HCT116 (cell line): Measurements from ENCODE around the gene LDAH. TPM values are rescaled to one million over a fixed set of nuclear protein-coding genes. Genes with fewer than 3 reads are reported as not detected.

Experiments used
- ATAC-seq: fragments of 200-7000 bp; cut with Tn5 transposase; 2 replicates; pipeline ENCODE4 v1.9.1; 2020; ENCODE audit warnings: mild to moderate bottlenecking, moderate library complexity
- BruUV-seq: library from RNA; stranded (reverse); fragments of 400-500 nt; replicated peaks from 2 replicates; lab custom pipeline; 2021; lab: Mats Ljungman, UMichigan
- CTCF ChIA-PET: fragments of 300-600 bp; sonication (Branson Sonifier 250); formaldehyde crosslinking; loops from one replicate; lab custom pipeline; 2021; ENCODE audit warnings: antibody characterized with exemption; lab: Charles Lee
- POLR2A ChIA-PET: fragments of 300-600, 350-600 bp; sonication (Branson Sonifier 250); formaldehyde crosslinking; loops from one replicate; lab custom pipeline; 2021; ENCODE audit warnings: antibody characterized with exemption; lab: Charles Lee
- RAD21 ChIA-PET, 2 experiments: fragments of 300-600 bp; sonication (Branson Sonifier 250); formaldehyde crosslinking; loops; one replicate each; lab custom pipeline; 2023; ENCODE audit warnings: low total read pairs in 2 of 2; ENCODE audit not compliant: uncharacterized antibody in 2 of 2, unreplicated experiment in 2 of 2, low non-redundant PET in 1 of 2; lab: Charles Lee
- DNase-seq: peaks from one replicate; pipeline ENCODE4 v3.0.0-alpha.2; 2010; ENCODE audit warnings: low read depth, low spot score
- H2AFZ ChIP-seq: fragments of 200-600 bp; shearing (Covaris generic), sonication (generic); 2 replicates; pipeline ENCODE4 v1.6.1; 2017; ENCODE audit warnings: low read depth, mixed run types, mixed read lengths, antibody characterized with exemption, low read length; ENCODE audit not compliant: poor library complexity, severe bottlenecking
- H3K27ac ChIP-seq: 2 replicates; pipeline ENCODE4 v1.5.1; 2012; ENCODE audit warnings: low read depth, low read length
- H3K27me3 ChIP-seq: fragments of 200-600 bp; sonication (generic); 2 replicates; pipeline ENCODE4 v1.6.1; 2016; ENCODE audit warnings: mixed run types, low read length, mixed read lengths; ENCODE audit not compliant: insufficient read depth
- H3K36me3 ChIP-seq, 2 experiments: fragments of 200-500 bp in 1 of 2; fragments of 200-600 bp in 1 of 2; sonication (Bioruptor generic) in 1 of 2; sonication (generic) in 1 of 2; 2 replicates each; pipeline versions ENCODE4 v1.5.1 to v1.6.1; 2014 to 2016; ENCODE audit warnings: low read length in 2 of 2, inconsistent platforms in 1 of 2, mixed read lengths in 1 of 2, mixed run types in 1 of 2; ENCODE audit not compliant: insufficient read depth in 2 of 2, control insufficient read depth in 1 of 2
- H3K4me1 ChIP-seq, 2 experiments: fragments of 200-600 bp in 1 of 2; sonication (generic) in 1 of 2; 2 replicates each; pipeline versions ENCODE4 v1.5.1 to v1.6.1; 2012 to 2017; ENCODE audit warnings: low read length in 2 of 2, inconsistent platforms in 1 of 2, mild to moderate bottlenecking in 1 of 2, mixed read lengths in 1 of 2, mixed run types in 1 of 2, moderate library complexity in 1 of 2; ENCODE audit not compliant: insufficient read depth in 2 of 2, control insufficient read depth in 1 of 2
- H3K4me2 ChIP-seq: fragments of 200-600 bp; sonication (generic); 2 replicates; pipeline ENCODE4 v1.6.1; 2017; ENCODE audit warnings: mixed run types, low read length, mixed read lengths
- H3K4me3 ChIP-seq, 2 experiments: fragments of 200-600 bp in 1 of 2; sonication (generic) in 1 of 2; replicated peaks in 1 of 2; 2 replicates each; pipeline ENCODE4 v1.5.1; 2011 to 2016; ENCODE audit warnings: low read length in 2 of 2, control low read depth in 1 of 2, low read depth in 1 of 2, mild to moderate bottlenecking in 1 of 2, mixed read lengths in 1 of 2, mixed run types in 1 of 2
- H3K79me2 ChIP-seq: fragments of 200-600 bp; sonication (generic); 2 replicates; pipeline ENCODE4 v1.6.1; 2017; ENCODE audit warnings: mild to moderate bottlenecking, mixed run types, low read length, moderate library complexity, mixed read lengths; ENCODE audit not compliant: insufficient read depth
- H3K9ac ChIP-seq: fragments of 200-600 bp; sonication (generic); 2 replicates; pipeline ENCODE4 v1.6.1; 2016; ENCODE audit warnings: low read length, mixed read lengths
- H3K9me2 ChIP-seq: fragments of 200-600 bp; sonication (generic), shearing (Covaris generic); 2 replicates; pipeline ENCODE4 v1.6.1; 2017; ENCODE audit warnings: mixed run types, mild to moderate bottlenecking, moderate library complexity; ENCODE audit not compliant: insufficient read depth
- H3K9me3 ChIP-seq, 2 experiments: fragments of 200-500 bp in 1 of 2; fragments of 200-600 bp in 1 of 2; sonication (Bioruptor generic) in 1 of 2; sonication (generic) in 1 of 2; 2 replicates each; pipeline ENCODE4 v1.6.1; 2014 to 2017; ENCODE audit warnings: low read length in 2 of 2, mixed read lengths in 2 of 2, inconsistent platforms in 1 of 2, low read depth in 1 of 2, mild to moderate bottlenecking in 1 of 2, mixed run types in 1 of 2, moderate library complexity in 1 of 2; ENCODE audit not compliant: control insufficient read depth in 1 of 2, insufficient read depth in 1 of 2
- H4K20me1 ChIP-seq: fragments of 200-600 bp; sonication (generic), shearing (Covaris generic); 2 replicates; pipeline ENCODE4 v1.6.1; 2017; ENCODE audit warnings: mixed run types, mild to moderate bottlenecking, moderate library complexity; ENCODE audit not compliant: insufficient read depth
- EGR1 ChIP-seq: IDR thresholded peaks from 2 replicates; pipeline ENCODE4 v1.6.1; 2012; ENCODE audit warnings: low read depth
- ELF1 ChIP-seq: IDR thresholded peaks from 2 replicates; pipeline ENCODE4 v1.6.1; 2012; ENCODE audit warnings: low read depth, borderline replicate concordance
- POLR2AphosphoS5 ChIP-seq: IDR thresholded peaks from 2 replicates; pipeline ENCODE4 v1.6.1; 2011; ENCODE audit warnings: mild to moderate bottlenecking, low read depth, low read length, moderate library complexity
- SRF ChIP-seq: IDR thresholded peaks from 2 replicates; pipeline ENCODE4 v1.6.1; 2012; ENCODE audit warnings: low read depth
- TCF7L2 ChIP-seq: IDR thresholded peaks from 2 replicates; pipeline ENCODE4 v1.7.0; 2011; ENCODE audit warnings: borderline replicate concordance, inconsistent platforms; ENCODE audit not compliant: insufficient read depth, insufficient read length; ENCODE audit errors: extremely low read depth
- ZNF274 ChIP-seq: fragments of 200-500 bp; sonication (Bioruptor generic); IDR thresholded peaks from 2 replicates; pipeline ENCODE4 v1.6.1; 2014; ENCODE audit warnings: mild to moderate bottlenecking, low read depth, low read length, inconsistent platforms
- intact Hi-C: fragments of 100-400 bp; cut with micrococcal nuclease; formaldehyde crosslinking; loops from 2 replicates; pipeline ENCODE4 v1.10.0; 2022
- total RNA-seq: library from RNA; stranded (reverse); gene quantifications from one replicate; pipeline ENCODE4 v1.2.1, GENCODE V29; 2021; ENCODE audit not compliant: unreplicated experiment
- TF ChIP-seq, protein P1 (sequence below), 3 experiments: fragments of 200-600 bp in 1 of 3; sonication (generic) in 1 of 3; IDR thresholded peaks in 2 of 3; conservative IDR thresholded peaks in 1 of 3; 2 replicates each; pipeline ENCODE4 v1.5.1; 2012 to 2017; ENCODE audit warnings: low read depth in 2 of 3, low read length in 2 of 3, antibody characterized with exemption in 1 of 3, borderline replicate concordance in 1 of 3, control low read depth in 1 of 3, mild to moderate bottlenecking in 1 of 3, mixed read lengths in 1 of 3, mixed run types in 1 of 3, moderate library complexity in 1 of 3; ENCODE audit not compliant: insufficient read depth in 1 of 3
- TF ChIP-seq, protein P2 (sequence below): IDR thresholded peaks from 2 replicates; pipeline ENCODE4 v1.6.1; 2012

Gene LDAH
- total RNA-seq, 1 experiment from 2014 or later, result 25.7 TPM

DNA sequence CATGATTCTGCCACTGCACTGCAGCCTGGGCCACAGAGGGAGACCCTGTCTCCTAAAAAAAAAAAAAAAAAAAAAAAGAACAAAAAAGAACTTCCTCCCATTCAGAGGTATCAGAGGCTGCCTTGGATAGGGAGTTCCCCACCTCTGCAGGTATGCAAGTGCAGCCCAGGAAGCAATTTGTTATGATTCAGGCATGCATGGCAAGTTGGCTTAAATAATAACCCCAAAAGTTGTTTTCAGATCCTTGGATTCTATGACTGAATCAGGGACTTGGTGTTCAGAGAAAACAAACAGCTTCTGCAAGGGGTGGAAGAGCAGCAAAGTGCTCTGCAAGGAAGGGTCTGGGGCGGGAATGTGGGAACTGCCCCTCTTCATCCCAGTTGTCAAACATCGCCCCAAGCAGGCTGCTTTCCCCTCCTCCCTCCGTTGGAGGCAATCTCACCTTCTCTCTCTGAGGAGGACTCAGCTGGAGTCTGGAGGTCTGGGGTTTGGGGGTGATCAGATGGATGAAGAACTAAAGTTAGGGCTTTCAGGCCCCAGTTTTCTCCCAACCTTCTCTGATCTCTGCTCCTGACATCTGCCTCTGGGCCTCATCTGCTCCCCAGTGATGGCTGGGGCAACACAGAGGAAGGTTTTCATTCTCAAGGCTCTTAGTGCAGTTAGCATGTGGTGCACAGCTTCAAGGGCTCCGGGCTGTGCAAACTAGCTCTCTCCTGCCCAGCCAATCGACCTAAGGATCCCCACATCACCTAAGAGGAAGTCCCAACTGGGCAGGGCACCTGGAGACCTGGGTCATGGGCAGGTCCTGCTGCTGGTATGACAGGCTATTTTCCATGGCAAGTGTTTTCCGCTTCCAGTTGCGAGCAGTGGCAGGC is 159.5 kb downstream of the LDAH start:
- no peaks in the 10 kb centered on the region for H3K36me3 ChIP-seq
- peaks cover 0 to 4% of the 10 kb centered on the region in 2 experiments; a peak in 1 of 4 replicates for H3K4me1 ChIP-seq
- H3K9me2 ChIP-seq, result no peaks in the 10 kb centered on the region
- peaks cover 35% of the 10 kb centered on the region for H3K27me3 ChIP-seq
- intact Hi-C loops, result no loop called here
- ChIA-PET CTCF (interaction anchor here (1.2 to 3.4 kb wide), 2 partner anchors 299 to 364 kb away, joined by 3 to 66 read pairs; no protein-coding TSS in a partner anchor), POLR2A (no interaction called here), RAD21 (no interaction called here)
- no peak overlapping the region for H3K4me2 ChIP-seq
- BruUV-seq, result no TSS peak
- no peak for DNase-seq
- H3K79me2 ChIP-seq, result no peaks in the 10 kb centered on the region
- H2AFZ ChIP-seq, result no peak overlapping the region
- no peak for ATAC-seq
- no peak overlapping the region for H3K27ac ChIP-seq
- H3K4me3 ChIP-seq, result no peak overlapping the region
- no peak for TF ChIP-seq POLR2AphosphoS5
- no peak for TF ChIP-seq ELF1
- TF ChIP-seq, protein P1, sequence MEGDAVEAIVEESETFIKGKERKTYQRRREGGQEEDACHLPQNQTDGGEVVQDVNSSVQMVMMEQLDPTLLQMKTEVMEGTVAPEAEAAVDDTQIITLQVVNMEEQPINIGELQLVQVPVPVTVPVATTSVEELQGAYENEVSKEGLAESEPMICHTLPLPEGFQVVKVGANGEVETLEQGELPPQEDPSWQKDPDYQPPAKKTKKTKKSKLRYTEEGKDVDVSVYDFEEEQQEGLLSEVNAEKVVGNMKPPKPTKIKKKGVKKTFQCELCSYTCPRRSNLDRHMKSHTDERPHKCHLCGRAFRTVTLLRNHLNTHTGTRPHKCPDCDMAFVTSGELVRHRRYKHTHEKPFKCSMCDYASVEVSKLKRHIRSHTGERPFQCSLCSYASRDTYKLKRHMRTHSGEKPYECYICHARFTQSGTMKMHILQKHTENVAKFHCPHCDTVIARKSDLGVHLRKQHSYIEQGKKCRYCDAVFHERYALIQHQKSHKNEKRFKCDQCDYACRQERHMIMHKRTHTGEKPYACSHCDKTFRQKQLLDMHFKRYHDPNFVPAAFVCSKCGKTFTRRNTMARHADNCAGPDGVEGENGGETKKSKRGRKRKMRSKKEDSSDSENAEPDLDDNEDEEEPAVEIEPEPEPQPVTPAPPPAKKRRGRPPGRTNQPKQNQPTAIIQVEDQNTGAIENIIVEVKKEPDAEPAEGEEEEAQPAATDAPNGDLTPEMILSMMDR (IDR thresholded peaks at IDR 0.05 in 2 of 3, conservative IDR thresholded peaks at IDR 0.05 in 1 of 3; ENCODE audit: borderline replicate concordance in 1 of 3, insufficient read depth in 1 of 3, low read depth in 2 of 3, low read length in 2 of 3), result no peak
- TF ChIP-seq TCF7L2, result no peak
- TF ChIP-seq SRF, result no peak
- no peak for TF ChIP-seq EGR1
- TF ChIP-seq ZNF274, result no peak
- TF ChIP-seq, protein P2, sequence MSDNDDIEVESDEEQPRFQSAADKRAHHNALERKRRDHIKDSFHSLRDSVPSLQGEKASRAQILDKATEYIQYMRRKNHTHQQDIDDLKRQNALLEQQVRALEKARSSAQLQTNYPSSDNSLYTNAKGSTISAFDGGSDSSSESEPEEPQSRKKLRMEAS, result no peak
- no peaks in the 10 kb centered on the region for H4K20me1 ChIP-seq
- H3K9me3 ChIP-seq, result no peaks in the 10 kb centered on the region
- H3K9ac ChIP-seq, result no peak overlapping the region
